Stimulated activated CD8-positive, alpha-beta memory T cell treated with anti-CD3 and anti-CD28 coated beads, Interleukin-4, amount 100 ng/mL, for 1 hour (primary cell): Measurements from ENCODE around the gene MLN.

Source experiments
- DNase-seq, 2 donors: peaks; one replicate each; pipeline ENCODE4 v3.0.0-alpha.2; 2020; ENCODE audit warnings: low read depth in 2 of 2, low spot score in 1 of 2

The MLN gene, protein sequence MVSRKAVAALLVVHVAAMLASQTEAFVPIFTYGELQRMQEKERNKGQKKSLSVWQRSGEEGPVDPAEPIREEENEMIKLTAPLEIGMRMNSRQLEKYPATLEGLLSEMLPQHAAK

DNA sequence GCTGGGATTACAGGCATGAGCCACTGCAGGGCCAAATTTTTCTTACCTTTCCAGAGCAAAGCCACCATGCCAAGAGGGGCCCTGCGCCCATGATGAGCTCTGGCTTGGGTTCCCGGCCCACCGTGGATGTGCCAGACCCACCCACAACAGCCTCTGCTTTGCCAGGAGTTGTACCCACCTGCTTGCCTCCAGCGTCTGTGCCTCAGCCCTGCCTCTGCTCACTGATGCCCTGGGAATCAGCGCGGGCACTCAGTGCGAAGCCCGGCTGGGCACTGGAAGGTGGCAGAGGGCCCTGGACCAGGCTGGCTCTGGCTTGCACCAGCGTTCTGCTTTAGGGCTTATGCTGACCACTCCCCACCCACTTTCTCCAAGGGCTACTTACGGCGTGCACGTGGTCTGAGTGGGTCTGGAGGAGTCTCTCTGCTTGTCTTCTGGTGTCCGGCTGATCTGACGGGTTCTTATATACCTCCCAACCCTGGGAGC is at the start of gene MLN:
Gene MLN (minus strand): TSS at position 433 of the 483 bp plus-strand sequence. CDS start 2,840 bp downstream, outside the sequence.
- no peak for DNase-seq

GRCh38 chr6:33853026-33853425 is 49.2 kb upstream of the MLN start:
- no peak for DNase-seq

GRCh38 chr6:33851959-33852358 is 48.2 kb upstream of the MLN start:
- no peak for DNase-seq

DNA sequence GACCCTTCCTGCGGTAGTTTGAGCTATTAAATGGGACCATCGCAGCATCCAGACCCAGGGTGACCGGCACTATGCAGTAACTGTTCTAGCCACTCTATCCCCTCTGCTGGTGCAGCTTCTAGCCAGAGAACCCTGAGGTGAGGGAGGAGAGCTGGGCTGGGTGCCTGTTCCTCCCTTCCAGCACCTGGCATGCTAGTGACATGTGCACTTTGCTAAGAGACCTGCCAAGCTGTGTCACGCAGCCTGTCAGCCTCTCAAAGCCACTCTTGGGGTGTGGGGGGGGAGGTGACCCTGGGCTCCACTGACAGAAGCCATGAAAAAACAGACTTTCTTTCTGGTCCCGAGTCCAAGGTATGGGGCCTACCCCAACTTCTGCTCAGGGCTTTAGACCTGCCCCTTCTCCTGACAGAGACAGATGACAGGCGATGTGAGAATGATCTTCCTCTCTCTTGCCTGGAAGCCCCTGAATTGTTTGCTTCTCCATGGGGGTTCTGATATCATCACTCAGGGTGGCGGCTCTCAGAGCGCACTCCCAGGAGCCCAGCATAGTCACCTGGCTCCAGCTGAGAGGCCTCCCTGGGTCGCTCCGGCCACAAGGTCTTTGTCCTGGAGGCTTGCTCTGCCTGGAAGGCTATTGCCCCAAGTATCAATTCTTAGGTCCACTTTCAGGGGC is 47.2 kb upstream of the MLN start:
- no peak for DNase-seq

DNA sequence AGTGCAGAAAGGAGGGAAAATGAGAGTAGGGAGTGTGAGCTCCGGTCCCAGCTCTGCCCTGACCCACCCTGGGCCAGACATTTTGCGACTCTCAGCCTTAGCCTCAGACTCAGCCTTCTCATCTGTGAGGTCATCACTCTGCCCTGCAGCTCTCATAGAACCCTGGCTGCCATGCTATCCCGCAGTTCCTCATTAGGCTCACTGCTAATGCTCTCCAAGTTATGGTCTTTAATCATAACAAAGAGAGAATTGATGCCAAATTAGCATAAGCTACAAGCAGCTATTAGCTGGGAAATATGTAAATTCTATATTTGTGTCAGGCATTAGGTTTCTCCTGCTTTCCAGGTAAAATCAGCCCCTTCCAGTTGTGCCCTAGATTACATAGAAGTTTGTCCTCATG is 46.5 kb upstream of the MLN start:
- DNase-seq, result no peak

DNA sequence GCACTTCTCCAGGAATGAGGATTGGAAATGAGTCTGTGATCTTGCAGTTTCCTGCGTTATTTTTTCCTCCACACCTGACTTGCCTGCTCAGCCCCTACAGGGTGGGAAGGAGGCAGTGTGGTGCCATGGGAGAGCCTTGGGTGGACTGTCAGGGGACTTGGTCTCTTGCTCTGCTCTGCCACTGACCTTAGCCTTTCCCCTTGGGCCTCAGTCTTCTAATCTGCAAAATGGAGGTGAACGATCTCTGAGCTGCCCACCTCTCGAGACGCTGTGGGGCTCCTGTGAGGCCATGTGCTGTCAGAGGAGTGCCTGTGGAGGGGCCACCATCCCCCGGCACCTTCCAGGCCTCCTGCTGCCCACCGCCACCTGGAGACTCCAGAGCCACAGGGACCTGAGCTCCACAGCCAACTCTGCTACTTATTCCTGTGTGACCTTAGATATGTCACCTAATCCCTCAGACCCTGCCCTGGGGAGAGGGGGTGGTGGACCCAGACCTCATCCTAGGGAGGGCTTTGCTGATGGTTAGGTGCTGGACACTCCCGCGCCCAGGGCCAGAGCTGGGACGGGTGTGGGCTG is 45.8 kb upstream of the MLN start:
- DNase-seq, result no peak

DNA sequence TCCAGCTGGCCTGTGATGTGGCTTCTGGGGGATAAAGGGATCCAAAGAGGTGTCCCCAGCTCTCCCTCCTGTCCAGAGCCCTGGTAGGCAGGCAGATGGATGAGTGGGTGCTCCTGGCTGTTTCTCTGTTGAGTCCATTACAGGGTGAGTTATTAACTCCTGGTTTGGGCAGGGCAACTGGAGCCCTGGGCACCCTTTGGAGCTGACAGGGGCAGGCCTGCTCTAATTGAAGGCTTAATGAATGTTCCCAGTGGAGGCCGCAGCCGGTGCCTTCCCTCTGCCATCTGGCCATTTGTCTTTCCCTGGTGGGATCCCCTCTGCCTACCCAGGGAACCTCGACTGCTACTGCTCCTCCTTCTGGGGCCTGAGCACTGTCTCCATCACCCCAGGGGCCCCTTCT is 44.7 kb upstream of the MLN start:
- DNase-seq, result no peak

DNA sequence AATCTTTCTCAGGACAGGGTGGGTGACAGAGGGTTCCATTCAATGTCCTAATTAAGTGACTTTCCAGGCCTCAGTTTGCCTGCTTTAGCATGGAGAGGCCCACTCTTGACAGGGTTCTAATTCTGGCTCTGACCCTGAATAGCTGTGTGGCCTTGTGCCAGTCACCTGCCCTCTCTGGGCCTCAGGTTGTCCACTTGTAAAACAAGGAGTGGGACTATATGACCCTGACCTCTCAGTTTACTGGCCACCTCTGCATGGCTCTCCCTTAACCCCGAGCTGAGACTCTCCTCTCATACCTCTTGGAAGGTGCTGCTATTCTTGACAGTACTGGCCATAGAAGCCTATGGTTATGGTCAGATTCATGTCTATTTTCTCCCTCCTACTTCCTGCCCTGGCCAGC is 44.1 kb upstream of the MLN start:
- no peak for DNase-seq

- no peak for DNase-seq
Measured at GRCh38 chr6:33847078-33847477, 43.3 kb upstream of the MLN start.

- no peak for DNase-seq
Measured at GRCh38 chr6:33846226-33846625, 42.4 kb upstream of the MLN start.

GRCh38 chr6:33845031-33845745 is 41.4 kb upstream of the MLN start:
- no peak for DNase-seq

DNA sequence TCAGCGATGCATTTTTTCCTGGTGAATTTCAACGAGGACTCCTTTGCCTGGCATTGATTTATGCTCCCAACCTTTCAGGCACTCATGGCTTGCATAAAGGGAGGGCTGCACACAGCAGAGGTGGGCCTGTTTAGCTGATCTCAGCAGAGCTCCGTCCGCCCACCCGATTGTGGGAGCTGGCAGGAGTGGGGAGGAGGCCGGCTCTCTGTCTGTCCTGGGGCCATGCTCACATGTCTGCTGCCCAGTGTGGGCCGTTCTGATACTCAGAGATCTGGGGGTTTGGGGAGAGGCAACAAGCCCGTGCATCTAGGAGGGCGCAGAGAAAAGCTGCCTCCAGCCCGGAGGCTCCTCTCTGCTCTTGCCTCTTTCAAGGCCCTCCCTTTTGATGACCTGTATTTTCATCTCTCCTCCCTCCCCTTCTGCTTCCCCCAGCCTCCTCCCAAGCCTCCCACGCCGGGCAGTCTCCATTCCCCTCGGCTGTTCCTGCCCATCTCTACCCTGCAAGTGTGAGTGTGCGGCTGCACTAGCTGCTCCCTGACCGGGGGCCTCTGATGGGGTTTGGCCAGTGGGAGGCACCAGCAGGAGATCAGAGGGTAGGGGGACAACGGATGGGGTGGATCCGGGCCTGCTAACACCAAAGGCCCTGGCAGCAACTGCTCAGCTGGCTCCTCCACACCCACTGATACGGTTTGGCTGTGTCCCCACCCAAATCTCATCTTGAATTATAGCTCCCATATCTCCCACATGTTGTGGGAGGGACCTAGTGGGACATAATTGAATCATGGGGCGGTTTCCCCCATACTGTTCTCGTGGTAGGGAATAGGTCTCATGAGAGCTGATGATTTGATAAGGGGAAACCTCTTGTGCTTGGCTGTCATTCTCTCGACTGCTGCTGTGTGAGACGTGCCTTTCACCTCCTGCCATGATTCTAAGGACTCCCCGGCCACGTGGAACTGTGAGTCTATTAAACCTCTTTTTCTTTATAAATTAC is 39.6 kb upstream of the MLN start:
- no peak for DNase-seq

DNA sequence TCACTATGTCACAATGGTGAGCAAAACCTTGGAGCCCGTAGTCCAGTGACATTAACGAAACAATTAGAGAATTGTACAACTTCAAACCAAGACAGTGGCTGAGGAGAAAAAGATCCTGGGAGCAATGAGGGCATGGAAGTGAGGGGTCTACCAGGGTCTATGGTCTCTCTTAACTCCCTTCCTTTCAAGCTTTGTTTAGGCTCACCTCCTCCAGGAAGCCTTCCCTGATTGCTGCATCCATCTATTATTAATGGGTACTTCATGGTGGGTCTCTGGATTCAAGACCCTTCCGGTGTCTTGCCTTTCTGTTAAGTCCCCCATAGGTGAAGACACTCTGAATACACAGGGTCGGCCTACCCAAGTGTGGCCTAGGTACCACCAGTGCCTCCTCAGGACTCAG is 38.1 kb upstream of the MLN start:
- no peak for DNase-seq

DNA sequence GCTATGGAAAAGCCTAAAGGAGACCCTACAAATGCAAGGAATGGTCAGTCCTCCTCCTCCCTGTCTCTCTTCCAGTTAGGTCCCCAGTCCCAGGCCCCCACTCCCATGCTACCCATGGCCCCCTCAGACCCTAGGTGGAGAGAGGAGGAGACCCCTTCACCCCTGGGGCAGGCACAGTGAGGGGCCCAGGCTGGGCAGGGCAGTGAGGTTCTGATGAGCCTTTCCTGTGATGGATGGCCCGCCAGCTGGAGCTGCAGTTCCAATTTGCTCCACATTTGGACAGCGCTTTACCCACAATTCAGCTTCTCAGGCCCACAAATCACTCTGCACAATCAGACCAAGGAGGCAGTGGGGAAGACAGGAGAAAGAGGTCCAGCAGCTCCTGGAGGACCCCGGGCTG is 37.3 kb upstream of the MLN start:
- no peak for DNase-seq

DNA sequence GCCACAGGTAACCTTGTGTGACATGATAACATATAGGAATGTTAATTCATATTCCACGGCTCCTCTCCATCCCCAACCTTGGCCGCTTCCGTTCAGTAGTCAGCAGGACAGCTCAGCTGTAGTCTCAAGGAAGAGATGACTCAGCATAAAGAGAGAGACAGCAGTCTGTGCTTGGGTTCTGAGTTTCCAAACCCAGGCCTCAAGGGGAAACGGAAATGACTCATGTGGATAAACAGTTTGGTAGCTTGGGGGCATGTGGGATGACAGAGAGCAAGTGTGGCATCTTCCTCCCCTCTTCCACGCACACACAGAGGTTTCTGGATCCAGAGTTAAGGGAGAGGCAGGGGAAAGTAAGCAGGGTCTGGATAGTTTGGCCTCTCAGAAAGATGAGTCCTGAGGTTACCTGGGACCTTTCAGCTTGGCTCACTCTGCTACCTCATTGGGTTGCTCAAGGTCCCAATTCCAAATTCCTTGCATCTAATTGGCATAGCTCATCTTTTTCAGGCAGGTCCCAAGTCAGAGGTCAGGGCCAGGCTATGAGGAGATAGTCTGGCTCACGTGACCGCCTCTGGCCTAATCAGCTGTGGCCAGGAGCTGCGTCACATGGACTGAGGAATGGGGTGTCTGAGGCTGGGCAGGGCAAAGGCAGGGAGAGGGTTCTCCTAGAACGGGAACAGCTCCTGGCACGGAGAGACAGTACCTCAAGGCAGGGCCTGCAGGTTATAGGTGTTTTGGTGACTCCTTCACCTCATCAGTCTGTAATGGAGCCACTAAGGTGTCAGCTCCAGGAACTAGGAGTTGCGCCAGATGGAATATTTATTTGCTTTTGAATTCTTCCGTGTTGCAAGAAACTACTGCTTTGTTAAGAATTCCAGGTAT is 36.5 kb upstream of the MLN start:
- no peak for DNase-seq

GRCh38 chr6:33839399-33840047 is 35.7 kb upstream of the MLN start:
- no peak for DNase-seq

DNA sequence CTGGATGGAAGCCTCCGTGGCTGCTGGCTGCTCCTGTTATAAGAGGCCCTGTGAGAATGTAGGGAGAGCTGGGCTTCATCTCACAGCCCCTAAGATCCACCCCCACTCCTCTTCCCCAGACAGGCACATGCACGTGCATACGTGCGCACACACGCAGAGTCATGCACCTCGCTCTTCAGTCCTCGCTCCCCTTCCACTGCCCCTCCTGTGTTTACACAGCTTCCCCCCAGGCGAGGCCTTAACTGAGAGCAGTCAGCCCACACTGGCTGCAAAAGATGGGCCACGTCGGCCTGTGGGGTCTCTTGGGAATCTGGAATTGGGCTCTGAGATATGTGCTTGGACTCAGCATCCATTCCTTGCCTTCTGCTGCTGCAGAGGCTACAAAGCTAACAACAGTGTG is 35.2 kb upstream of the MLN start:
- DNase-seq, result no peak

GRCh38 chr6:33837971-33838665 is 34.3 kb upstream of the MLN start:
- no peak for DNase-seq
